A549 (cell line): Measurements from ENCODE around the gene CNTFR.

Source experiments
- CEBPB ChIP-seq, 2 experiments: fragments of >200 bp in 1 of 2; sonication (Bioruptor Twin) in 1 of 2; formaldehyde crosslinking in 1 of 2; IDR thresholded peaks; 2 replicates each; pipeline ENCODE4 v1.6.1; 2012 to 2016
- CTCF ChIP-seq: fragments of >200 bp; sonication (Bioruptor Twin); formaldehyde crosslinking; IDR thresholded peaks from 3 replicates; pipeline ENCODE4 v1.5.1; 2016
- EP300 ChIP-seq, 2 experiments: fragments of >200 bp; sonication (Bioruptor Twin); formaldehyde crosslinking; IDR thresholded peaks; 2 replicates in 1 of 2; 3 replicates in 1 of 2; pipeline ENCODE4 v1.6.1; 2016 to 2017
- GATA3 ChIP-seq: IDR thresholded peaks from 2 replicates; pipeline ENCODE4 v1.6.1; 2012; ENCODE audit warnings: borderline replicate concordance
- HDAC2 ChIP-seq: fragments of 200-600 bp; sonication (generic); IDR thresholded peaks from 2 replicates; pipeline ENCODE4 v1.6.1; 2016
- MYC ChIP-seq: IDR thresholded peaks from 2 replicates; pipeline ENCODE4 v1.6.1; 2012; ENCODE audit warnings: mild to moderate bottlenecking, inconsistent platforms, low read length, improper control_type of control experiment, borderline replicate concordance
- POLR2A ChIP-seq: IDR thresholded peaks from 2 replicates; pipeline ENCODE4 v1.6.1; 2012; ENCODE audit warnings: mild to moderate bottlenecking, low read length
- SREBF2 ChIP-seq: fragments of 450-650 bp; IDR thresholded peaks from 2 replicates; pipeline ENCODE4 v1.6.1; 2014; ENCODE audit warnings: mild to moderate bottlenecking, moderate library complexity
- ZFP36 ChIP-seq: fragments of 450-650 bp; IDR thresholded peaks from 2 replicates; pipeline ENCODE4 v1.6.1; 2014; ENCODE audit warnings: borderline replicate concordance; ENCODE audit not compliant: partially characterized antibody
- TF ChIP-seq, protein P1 (sequence below): fragments of >200 bp; sonication (Bioruptor Twin); formaldehyde crosslinking; IDR thresholded peaks from 3 replicates; pipeline ENCODE4 v1.6.1; 2016
- TF ChIP-seq, protein P2 (sequence below): fragments of 200-600 bp; sonication (generic); IDR thresholded peaks from 2 replicates; pipeline ENCODE4 v1.6.1; 2016; ENCODE audit warnings: antibody characterized with exemption, mild to moderate bottlenecking, moderate library complexity
- TF ChIP-seq, protein P3 (sequence below): IDR thresholded peaks from 2 replicates; pipeline ENCODE4 v1.6.1; 2012

DNA sequence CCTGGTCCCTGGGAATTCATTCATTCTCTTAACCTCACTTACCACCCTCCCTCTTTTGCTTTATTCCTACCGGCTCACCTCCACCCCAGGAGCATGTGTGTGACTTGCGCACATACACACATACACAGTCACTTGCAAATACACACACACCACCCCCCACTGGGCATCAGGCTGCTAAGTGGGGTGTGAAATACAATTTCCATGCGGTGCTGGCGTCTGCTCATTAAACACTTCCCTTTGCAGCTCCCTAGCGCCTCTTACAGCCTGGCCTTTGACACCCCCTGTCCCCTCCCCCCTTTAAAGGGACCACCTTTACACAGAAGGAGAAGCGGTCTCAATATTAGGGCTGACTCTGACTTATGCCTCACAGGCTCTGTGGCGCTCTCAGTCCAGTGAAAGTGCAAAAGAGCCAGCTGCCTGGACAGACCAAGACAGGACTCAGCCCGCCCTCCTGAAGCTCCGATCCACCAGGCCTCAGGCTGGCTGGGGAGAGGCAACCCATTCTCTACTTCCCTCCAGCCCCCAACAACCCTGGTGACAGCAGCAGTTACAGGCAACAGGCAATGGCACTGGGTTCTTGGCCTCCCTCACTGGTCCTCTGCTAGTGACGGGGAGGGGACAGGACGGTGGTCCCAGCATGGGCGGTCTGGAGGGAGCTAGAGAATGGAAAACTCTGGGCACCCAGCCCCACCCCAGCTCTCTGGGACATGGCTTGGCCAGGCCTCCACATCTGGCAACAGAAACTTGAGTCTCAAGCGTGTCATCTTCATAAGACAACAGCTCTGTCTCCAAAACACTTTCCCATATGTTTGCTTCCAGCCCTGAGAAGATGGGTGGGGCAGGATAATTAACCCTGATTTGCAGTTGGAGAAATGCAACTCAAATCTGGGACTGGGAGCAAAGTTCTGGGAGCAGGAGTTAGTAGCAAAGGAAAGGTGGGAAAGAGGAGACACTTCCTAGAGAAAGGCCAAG is 78.7 kb downstream of the CNTFR start:
- TF ChIP-seq, protein P1, sequence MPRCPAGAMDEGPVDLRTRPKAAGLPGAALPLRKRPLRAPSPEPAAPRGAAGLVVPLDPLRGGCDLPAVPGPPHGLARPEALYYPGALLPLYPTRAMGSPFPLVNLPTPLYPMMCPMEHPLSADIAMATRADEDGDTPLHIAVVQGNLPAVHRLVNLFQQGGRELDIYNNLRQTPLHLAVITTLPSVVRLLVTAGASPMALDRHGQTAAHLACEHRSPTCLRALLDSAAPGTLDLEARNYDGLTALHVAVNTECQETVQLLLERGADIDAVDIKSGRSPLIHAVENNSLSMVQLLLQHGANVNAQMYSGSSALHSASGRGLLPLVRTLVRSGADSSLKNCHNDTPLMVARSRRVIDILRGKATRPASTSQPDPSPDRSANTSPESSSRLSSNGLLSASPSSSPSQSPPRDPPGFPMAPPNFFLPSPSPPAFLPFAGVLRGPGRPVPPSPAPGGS, result no peak
- TF ChIP-seq SREBF2, result no peak
- no peak for TF ChIP-seq CTCF
- TF ChIP-seq, protein P2, sequence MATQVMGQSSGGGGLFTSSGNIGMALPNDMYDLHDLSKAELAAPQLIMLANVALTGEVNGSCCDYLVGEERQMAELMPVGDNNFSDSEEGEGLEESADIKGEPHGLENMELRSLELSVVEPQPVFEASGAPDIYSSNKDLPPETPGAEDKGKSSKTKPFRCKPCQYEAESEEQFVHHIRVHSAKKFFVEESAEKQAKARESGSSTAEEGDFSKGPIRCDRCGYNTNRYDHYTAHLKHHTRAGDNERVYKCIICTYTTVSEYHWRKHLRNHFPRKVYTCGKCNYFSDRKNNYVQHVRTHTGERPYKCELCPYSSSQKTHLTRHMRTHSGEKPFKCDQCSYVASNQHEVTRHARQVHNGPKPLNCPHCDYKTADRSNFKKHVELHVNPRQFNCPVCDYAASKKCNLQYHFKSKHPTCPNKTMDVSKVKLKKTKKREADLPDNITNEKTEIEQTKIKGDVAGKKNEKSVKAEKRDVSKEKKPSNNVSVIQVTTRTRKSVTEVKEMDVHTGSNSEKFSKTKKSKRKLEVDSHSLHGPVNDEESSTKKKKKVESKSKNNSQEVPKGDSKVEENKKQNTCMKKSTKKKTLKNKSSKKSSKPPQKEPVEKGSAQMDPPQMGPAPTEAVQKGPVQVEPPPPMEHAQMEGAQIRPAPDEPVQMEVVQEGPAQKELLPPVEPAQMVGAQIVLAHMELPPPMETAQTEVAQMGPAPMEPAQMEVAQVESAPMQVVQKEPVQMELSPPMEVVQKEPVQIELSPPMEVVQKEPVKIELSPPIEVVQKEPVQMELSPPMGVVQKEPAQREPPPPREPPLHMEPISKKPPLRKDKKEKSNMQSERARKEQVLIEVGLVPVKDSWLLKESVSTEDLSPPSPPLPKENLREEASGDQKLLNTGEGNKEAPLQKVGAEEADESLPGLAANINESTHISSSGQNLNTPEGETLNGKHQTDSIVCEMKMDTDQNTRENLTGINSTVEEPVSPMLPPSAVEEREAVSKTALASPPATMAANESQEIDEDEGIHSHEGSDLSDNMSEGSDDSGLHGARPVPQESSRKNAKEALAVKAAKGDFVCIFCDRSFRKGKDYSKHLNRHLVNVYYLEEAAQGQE, result no peak
- TF ChIP-seq EP300 (IDR thresholded peaks at IDR 0.05), result no peak
- no peak for TF ChIP-seq HDAC2
- no peak for TF ChIP-seq MYC
- TF ChIP-seq POLR2A, result no peak
- TF ChIP-seq GATA3, result no peak
- TF ChIP-seq, protein P3, sequence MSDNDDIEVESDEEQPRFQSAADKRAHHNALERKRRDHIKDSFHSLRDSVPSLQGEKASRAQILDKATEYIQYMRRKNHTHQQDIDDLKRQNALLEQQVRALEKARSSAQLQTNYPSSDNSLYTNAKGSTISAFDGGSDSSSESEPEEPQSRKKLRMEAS, result no peak
- no peak for TF ChIP-seq CEBPB (IDR thresholded peaks at IDR 0.05)
- no peak for TF ChIP-seq ZFP36
